OCI-LY3 (cell line): ENCODE data around the gene DERA.

Source experiments
- EZH2phosphoT487 ChIP-seq: fragments of 200-600 bp; shearing (Covaris generic); IDR thresholded peaks from 2 replicates; pipeline ENCODE4 v1.6.1; 2018; ENCODE audit warnings: antibody characterized with exemption, mixed run types, low read depth
- TF ChIP-seq, protein P1 (sequence below): fragments of 200-600, 300-600 bp; sonication (generic); IDR thresholded peaks from 2 replicates; pipeline ENCODE4 v1.5.1; 2014; ENCODE audit warnings: antibody characterized with exemption, low read length, low read depth

DNA sequence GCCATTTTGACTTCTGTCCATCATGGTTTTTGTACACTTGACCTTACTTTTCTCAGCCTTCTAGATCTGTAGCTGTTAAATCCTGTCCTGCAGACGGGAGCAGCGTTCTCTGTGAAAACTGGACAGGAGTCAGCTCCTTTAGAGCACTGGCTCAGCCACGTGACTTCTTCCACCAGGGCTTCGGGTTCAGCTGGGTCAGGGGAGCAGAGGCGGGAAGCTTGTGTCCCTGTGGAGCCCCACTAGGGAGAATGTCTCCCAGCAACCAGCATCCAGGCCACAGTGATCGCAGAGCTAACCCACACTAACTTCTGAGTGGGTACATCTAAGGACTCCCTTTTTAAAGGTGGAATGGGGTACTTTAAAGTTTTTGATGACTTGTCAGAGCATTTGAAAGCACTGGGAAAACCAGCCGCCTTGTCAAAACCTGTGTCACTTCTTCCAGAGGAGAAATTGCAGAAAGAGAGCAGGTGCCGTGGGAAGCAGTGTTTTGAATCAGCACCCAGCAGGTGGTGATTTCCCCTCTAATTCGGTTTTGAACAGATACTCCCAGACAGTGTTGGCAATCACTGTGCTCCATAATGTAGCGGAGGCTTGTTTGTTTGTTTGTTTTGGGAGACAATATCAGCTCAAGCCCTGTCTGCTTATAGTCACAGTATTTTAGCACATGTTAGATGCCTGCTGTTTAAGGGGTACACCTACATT is 17.9 kb downstream of the DERA start:
- TF ChIP-seq, protein P1, sequence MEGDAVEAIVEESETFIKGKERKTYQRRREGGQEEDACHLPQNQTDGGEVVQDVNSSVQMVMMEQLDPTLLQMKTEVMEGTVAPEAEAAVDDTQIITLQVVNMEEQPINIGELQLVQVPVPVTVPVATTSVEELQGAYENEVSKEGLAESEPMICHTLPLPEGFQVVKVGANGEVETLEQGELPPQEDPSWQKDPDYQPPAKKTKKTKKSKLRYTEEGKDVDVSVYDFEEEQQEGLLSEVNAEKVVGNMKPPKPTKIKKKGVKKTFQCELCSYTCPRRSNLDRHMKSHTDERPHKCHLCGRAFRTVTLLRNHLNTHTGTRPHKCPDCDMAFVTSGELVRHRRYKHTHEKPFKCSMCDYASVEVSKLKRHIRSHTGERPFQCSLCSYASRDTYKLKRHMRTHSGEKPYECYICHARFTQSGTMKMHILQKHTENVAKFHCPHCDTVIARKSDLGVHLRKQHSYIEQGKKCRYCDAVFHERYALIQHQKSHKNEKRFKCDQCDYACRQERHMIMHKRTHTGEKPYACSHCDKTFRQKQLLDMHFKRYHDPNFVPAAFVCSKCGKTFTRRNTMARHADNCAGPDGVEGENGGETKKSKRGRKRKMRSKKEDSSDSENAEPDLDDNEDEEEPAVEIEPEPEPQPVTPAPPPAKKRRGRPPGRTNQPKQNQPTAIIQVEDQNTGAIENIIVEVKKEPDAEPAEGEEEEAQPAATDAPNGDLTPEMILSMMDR = no peak
- TF ChIP-seq EZH2phosphoT487 = no peak
